NCI-H1694 (cell line): ENCODE measurements around the gene FSD2.
A peak's percentile ranks its signal among the peaks of the same experiment; 100 is the strongest.

ENCODE experiments used
- DNase-seq: peaks from one replicate; lab custom pipeline; 2025; lab: John Stamatoyannopoulos, UW

Gene FSD2, protein sequence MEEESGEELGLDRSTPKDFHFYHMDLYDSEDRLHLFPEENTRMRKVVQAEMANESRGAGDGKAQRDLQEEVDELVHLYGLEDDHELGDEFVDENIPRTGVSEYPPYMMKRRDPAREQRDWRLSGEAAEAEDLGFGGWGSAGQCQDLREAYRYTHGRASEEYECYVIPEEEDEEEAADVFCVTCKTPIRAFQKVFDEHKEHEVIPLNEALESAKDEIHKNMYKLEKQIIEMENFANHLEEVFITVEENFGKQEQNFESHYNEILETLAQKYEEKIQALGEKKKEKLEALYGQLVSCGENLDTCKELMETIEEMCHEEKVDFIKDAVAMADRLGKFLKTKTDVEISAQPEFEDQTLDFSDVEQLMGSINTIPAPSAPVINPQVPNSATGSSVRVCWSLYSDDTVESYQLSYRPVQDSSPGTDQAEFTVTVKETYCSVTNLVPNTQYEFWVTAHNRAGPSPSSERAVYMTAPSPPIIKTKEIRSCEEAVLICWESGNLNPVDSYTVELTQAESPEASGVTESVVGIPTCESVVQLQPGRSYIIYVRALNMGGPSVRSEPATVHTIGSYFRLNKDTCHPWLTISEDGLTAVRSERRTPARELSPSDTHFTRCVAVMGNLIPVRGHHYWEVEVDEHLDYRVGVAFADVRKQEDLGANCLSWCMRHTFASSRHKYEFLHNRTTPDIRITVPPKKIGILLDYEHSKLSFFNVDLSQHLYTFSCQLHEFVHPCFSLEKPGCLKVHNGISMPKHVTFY

DNA sequence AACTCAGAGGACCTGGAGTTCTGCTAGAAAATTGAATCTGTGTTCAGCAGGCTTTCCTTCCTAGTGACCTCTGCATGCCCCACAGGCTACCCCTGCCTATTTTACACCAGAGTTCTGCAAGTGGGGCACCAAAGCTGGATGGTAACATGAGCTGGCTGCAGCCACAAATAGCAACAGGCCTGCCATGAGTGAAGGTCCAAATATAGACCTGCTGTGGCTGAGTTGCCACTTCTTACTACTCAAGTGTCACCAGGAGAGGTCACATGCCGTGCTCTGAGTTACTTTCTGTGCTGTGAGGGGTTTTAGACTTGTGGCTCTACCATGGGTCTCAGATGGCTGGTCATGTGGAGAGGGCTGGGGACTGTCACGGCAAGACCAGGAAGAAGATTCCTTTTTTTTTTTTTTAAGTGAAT, at the start of gene FSD2:
Gene FSD2 (minus strand): TSS at position 76 of the 413 bp plus-strand sequence. CDS start 18,679 bp downstream, outside the sequence.
- DNase-seq, result no peak

DNA sequence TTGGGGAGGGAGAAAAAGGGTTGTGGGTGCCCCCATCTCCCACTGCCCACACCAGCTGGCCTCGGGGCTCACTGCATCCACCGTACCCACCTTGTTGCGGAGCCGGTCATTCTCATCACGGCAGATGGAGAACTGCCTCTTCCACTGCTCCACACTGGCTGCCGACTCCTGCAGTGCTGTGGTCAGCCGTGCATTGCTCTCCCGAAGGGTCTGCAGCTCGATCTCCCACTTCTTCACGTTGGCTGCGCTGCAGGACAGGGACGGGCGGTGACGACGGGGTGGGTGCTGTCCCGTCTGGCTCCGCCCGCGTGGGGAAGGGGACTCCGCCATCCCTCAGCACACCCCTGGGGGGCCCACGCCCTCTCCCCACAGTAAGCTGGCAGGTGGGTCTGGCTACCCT, 48.7 kb upstream of the FSD2 start:
- DNase-seq, result no peak

DNA sequence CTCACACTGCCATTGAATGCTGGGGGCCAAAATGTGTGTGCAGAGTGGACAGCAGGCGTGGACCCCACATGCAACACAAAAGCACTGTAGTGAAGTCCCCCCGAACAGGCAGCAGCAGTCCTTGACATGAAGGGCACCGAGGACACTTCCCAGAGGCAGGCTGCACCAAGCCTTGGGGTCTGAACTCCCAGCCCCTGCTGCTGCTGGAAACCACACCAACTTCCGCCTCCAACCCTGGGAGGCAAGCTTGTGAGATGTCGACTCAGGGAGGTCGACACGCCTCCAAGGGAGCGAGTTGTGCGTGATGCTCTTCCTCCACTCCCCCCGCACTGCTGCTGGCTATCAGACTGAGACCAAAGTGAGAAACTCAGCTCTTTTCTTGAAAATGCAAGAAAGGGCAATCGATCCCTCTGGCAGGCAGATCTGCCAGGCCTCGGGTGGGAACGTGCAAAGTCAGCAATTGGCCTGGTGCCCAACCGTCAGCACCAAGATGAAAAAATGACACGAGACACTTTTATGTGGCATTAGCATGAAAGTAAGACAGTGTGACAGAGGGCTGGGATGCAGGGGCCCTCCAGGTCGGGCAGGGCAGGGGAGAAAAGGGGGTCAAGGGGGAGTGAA, 47.2 kb upstream of the FSD2 start:
- no peak for DNase-seq

DNA sequence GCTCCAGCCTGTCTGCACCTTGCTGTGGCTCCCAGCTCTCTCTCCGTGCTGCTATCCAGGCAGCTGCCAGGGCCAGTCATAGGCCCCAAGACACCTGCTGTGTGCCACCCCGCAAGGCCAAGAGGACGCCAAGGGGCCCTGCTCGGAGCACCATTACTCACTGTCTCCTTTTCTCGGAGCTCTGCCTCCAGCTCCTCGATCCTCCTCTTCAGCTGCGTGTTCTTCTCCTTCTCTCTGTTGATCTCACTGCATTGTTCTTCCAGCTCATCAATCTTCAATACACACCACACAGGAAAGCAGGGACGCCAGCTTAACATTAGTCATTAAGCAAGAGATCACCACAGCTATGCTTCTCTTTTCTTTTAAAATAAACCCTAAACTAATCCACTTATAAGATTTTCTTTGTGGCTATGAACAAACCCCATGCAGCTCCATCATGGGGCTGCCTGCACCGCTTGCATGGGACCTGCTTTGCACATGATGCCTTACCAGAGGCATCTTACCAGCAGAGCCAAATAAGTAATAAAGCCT, 46.2 kb upstream of the FSD2 start:
- DNase-seq, result no peak

DNA sequence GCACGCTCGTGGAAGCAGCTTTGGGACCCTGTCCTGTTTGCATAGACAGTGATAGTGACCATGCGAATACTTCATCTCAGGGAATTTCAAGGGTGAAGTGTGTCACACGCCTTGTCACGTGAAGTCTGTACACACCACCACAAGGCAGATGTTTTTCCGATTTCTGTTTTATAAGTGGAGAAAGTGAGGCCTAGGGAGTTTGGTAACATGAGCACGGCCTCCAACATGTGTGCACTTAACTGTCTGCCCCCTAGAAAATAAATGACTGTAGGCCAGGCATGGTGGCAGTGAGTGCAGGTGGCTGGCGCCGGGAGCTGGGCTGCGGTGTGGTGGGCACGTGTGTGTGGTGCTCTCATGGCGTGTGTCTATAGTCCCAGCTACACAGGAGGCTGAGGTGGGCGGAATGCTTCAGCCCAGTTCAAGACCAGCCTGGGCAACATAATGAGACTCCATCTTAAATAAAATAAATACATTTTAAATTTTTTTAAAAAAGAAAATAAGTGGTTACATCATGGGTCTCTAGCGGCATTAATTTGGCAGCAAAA, 45.5 kb upstream of the FSD2 start:
- no peak for DNase-seq

DNA sequence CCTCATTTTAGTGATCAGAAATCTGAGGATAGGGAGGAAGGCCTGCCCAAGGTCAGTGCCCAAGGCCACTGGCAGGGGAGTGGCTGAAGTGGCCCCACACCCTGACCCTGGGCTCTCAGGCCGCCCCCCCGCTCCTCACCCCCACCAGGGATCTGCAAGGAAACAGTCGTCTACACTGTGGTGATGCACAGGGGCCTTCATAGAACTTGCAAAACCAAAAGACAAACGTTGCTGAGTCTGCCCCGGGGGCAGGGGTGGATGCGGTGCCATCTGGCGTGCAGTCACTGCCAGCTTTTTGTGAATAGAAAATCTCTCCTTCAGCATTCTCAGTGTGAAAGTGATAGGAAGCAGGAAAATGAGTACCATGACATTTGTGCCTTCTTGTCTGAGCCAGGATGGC, 44.9 kb upstream of the FSD2 start:
- DNase-seq, result peak; percentile 75

DNA sequence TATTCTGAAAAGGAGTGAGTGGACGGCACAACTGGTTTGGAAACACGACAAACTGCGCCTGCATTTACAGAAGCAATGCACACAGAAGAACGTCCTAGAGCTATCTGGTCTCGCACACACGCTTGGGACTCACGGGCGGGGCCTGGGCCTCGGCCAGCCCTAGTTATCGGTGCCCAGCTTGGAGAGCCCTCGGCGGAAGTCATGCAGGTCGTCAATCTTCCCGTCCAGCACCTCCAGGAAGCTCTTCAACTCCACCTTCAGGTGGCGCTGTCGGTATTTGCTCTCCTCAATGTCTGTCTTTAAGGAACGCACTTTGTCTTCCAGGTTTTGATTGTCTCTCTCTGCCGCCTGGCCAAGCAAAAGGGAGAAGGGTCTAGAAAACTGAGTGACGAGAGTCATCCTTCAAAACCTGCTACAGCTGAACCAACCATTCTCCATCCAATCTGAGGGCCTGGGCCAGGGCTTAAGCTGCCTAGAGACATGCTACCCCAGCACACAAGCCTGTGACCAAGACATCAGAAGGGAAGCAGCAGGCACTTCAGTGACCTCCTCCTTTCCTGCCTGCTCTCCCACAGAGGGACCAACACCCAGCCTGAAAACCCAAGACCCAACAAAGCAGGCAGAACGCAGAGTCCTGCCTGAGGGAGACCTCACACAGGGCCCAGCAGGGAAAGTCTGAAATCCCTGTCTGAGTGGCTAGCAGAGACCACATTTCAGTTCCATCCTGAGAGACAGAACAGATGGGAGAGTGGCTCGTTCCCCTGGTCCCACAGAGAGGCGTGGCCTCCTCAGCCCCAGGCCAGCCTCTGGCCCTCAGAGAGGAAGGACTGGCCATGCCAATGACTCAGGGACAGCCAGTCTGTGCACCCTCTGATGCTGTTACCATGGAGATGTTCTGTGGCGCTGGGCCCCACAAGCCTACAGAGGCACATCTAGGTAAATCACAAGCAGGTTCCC, 44.0 kb upstream of the FSD2 start:
- DNase-seq, result peak; percentile 62

DNA sequence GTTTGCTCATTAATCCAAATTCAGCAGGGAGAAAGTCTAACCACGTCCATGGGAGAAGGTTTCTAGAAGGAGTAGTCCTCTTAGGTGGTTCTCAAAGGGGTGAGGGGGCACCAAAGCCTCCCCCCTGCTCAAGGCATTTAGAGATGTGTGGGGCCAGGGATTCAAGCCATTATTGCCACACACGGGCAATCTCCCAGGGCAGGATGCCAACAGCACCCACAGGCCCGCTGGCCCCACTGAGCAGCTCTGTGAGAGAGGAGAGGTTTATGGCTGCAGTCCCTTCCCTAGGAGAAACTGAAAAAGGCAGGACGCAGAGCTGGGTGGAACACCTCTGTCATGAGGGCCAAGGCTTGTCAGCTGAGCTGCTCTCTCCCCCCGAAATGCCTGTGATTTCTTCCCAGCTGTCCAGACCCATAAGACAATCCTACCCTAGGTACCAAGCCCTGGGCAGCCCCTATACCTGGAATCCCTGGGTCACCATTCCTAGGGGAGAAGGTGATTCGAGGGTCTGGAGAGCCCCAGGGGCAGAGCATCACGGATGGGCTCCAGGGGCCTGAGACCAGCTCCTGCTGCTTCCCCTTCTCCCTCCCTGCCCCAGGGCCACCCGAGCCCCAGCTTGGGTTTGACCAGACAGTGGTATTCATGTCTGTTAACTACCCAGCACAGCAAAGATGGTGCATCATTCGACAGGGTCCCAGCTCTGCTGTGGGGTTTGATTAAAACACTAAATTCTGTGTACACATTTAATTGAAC, 42.5 kb upstream of the FSD2 start:
- no peak for DNase-seq

DNA sequence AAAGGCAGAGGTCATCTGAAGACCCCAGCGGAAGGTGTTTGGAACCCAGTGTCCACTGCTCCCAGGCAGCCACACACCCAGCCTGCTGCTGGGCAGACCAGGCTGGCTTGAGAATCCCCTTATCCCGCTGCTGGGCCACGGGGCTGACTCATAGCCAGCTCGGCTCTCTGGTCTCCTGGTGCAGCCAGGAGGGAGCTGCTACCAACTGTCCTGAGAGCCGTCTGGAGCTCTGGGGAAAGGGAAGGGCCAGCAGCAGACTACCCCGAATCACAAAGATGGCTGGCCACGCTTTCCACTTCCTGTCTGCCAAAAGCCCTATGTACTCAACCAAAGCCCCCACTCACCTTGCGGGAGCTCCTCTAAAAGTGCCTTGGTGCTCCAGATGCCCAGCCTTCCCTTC, 41.8 kb upstream of the FSD2 start:
- DNase-seq, result no peak

DNA sequence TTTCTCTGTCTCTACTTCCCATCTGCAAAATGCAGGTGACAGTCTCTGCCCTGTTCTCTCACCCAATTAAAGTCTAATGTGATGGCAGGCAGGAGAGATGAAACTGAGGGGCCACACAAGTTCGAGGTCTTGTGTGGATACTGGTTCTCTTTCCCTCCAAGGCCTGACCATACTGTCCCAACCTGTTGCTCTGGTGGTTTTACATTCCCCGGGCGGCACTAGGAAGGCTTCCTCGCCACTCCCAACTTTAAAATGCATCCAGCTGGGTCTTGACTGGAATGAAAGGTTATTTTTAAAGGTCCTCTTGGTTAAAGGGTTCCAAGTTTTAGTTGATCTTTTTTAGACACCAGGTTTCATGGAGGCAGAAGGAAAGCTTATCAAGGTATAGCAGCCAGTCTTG, 40.8 kb upstream of the FSD2 start:
- DNase-seq, result no peak

DNA sequence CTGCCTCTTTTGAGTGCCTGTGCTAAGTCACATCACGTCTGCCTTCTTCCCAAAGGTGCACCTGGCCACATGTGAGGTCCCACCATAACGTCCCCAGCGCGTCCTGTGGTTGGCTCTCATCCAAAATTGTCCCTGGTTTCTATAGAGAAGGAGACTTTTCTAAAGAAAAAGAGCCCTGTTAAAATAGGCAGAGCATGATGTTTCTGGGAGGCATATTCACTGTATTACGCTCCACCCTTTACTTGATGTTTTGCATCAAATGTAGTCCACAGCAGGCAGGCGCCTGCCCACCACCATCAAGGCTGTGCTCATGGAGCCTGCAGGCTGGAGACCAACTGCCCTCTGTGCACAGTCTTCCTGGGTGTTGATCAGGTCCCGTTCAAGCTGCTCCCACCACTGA, 39.8 kb upstream of the FSD2 start:
- no peak for DNase-seq

DNA sequence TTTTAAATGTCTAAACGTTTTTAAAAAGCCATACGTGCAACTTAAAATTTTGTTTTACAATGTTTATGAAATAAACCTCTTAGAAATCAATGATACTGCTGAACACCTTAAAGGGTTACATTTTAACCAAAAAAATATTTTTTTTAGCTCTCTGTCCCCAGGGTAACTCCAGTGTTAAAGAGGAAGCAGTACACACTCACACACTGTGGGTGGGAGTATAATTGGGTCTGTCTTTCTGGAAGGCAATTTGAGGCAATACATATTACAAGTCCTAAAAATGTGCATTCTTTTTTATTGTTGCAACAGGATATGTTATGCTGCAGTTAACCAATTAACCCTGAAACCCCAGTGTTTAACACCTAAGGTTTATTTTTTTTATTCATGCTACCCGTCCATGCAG, 37.7 kb upstream of the FSD2 start:
- DNase-seq, result no peak

DNA sequence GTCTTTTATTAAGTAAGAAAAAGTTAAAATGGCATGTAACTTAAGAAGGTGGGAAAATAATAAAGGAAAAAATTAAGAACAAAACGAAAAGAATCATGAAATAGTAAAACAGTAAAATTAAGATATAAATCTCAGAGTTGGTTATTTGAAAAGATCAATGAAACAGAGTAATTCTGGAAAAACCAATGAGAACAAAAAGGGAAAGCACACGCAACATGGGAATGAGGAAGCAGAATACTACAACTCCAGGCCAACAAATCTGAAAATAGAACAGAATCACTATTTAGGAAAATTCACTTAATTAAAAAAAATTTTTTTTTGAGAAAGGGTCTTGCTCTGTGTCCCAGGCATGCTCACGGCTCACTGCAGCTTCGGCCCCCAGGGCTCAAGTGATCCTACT, 34.3 kb upstream of the FSD2 start:
- no peak for DNase-seq

DNA sequence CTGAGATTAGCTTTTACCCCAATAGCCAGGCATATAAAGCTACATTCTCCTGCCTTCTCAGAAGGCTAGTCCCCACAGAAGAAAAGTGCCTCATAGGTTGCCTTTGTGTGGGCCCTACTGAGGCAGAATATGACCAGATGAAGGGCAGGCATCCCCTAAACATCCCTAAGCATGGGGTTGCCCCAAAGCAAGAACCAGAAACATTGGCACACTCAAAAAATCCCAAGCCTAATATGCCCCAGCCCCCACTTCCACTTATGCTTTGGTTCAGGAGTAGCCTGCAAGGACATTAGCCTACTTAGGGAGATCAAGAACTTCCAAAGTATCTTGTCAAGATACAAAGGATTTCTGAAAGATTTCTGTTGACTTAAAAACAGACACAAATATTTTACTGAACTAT, 33.3 kb upstream of the FSD2 start:
- DNase-seq, result no peak

DNA sequence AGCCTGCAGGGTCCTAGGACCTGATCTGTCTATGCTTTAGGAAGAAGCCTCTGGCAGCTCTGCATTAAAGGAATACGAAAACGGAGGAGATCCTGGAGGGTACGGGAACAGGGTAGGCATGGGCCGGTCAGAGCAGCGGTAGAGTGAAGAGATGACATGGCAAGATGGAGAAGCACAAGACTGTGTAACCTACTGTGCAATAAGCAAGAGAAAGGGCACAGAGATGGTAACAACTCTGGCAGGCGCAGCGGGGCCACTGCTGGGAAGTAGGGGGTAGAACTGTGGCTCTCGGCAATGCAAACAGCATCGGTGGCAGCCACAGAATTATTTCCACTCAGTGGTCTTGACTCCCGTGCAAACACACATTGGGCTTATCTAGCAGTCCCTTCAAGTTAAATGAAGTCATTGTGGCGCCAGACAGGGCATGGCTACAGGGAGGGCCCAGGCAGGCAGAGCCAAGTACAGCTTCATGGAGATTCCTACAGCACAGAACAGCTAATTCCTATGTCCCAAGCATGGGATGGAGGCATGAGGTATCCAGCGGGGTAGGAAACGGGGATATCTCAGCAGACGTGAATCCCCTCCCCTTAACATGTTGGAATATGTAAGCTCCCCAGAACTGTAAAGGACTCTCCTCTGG, 32.3 kb upstream of the FSD2 start:
- DNase-seq, result no peak

DNA sequence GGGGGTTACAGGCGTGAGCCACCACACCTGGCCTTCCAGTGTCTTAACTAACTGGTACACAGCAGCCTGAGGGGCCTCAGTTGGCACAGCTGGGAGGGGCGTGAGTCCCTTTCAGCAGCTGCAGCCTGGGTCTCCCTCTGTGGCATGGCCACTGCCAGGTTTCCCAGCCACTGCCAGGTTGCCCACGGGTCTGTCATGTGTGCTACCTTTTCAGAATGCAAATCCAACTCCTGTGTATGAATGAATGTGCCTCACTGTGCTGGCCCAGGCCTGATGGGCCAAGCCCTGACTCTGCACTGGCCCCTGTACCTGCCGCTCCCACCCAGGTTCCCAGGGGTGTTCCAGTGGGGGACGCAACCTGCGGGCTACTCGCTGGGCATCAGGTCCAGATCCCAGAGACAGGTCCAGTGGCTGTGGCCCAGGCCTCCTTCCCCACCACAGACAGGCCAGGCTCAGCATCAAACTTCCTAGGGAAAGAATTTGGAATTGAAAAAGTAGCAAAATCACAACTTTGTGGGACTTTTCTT, 29.6 kb upstream of the FSD2 start:
- DNase-seq, result no peak

DNA sequence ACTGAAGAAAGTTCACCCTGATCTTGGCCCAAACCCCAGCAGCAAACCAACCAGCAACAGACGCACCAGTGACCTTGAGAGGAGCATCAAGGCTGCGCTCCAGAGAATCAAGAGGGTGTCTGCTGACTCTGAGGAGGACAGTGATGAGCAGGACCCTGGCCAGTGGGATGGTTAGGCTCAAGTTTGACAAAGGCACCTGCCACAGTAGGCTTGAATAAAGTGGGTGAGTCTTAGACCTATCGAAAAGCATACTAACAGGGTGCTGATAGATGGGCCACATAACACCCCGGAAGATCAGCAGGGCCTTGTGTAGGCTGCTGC, 27.5 kb upstream of the FSD2 start:
- no peak for DNase-seq

DNA sequence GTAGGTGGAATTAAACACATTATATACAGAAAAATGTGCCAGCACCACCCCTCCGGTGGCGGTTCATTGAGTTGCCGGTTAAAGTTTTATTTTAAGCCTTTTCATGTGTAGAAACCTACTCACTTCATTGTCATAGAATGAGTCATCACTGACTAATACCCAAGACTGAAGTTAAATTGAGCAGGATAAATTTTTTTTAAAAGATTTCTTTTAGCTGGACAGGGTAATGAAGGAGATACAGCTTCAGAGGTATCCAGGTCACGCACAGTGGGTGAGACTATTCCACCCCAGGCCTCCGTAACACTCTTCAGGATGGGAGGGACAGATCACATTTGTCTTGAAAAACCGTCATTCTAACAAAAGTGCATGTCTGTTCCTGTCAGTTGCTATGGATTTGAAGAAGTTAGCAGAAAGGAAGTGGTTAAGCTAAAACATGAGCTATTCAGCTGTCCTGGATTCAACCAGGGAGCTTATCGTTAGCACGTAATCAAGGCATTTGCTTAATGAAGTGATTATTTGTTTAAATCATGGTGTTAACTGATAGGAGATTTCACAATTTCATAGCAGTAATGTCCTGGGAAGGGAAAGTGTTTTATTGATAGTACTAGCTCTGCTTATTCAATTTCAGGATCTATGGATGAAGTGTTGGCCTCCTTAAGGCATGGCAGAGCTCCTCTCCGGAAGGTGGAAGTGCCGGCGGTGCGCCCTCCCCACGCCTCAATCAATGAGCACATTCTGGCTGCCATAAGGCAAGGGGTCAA, 26.9 kb upstream of the FSD2 start:
- DNase-seq, result no peak

DNA sequence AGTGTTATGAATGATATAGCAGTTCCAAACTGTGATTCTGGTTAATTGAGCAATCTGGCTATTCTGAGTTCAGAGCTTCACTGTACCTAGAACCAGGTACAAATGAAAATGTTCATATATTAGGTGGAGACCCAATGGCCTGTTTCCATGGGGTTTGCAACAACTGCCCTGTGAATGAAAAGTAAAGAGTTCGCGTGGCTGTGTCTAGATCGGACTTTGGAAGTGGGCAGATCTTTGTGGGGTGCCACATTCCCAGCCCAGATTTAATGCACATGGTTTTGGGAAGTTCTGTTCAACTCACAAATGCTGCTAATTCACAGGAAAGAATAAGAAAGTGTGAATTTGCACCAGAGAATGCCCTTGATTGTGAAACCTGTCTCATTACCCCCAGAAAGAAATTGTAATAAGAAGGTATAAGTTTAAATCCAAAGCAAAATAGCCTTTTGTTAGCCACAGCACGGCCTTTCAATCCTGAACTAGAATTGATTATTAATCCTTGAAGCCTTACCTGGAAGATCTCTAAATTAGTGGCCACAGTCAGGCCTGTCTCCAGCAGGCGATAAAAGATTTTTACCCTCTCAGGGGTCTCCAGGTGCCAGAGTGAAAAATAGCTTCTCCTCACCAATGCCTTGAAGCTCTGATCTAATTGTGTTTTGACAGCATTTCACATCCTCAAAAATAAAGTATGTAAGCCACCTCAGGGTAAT, 26.2 kb upstream of the FSD2 start:
- DNase-seq, result no peak
